Stimulated activated naive CD8-positive, alpha-beta T cell treated with anti-CD3 and anti-CD28 coated beads, Interleukin-15, amount 100 ng/mL, for 72 hours (primary cell): ENCODE data around the gene BCAP29.
"Not testable (repeated sequence)": the region's sequence is repeated elsewhere in the genome, so short reads cannot be mapped to it uniquely, and the experiment has no call there.

ENCODE experiments used
- ATAC-seq: fragments of 150-1000 bp; cut with Tn5 transposase; 2 replicates; pipeline ENCODE4 v1.10.0; 2021; ENCODE audit warnings: mild to moderate bottlenecking, moderate library complexity
- DNase-seq, 2 donors: peaks; one replicate each; pipeline ENCODE4 v3.0.0; 2021 to 2022
- H3K27ac Mint-ChIP-seq, 2 donors: one replicate each; pipeline ENCODE4 v1.8.0; 2022; ENCODE audit warnings: mild to moderate bottlenecking in 2 of 2, mixed read lengths in 2 of 2, moderate library complexity in 2 of 2
- H3K27me3 Mint-ChIP-seq: one replicate; pipeline ENCODE4 v1.8.0; 2022; ENCODE audit warnings: mixed read lengths
- H3K4me1 Mint-ChIP-seq: one replicate; pipeline ENCODE4 v1.8.0; 2022; ENCODE audit warnings: mild to moderate bottlenecking, mixed read lengths
- H3K4me3 Mint-ChIP-seq, 2 donors: one replicate each; pipeline ENCODE4 v1.8.0; 2022; ENCODE audit warnings: mild to moderate bottlenecking in 2 of 2, mixed read lengths in 2 of 2, moderate library complexity in 1 of 2
- H3K9me3 Mint-ChIP-seq, 2 donors: one replicate each; pipeline ENCODE4 v1.8.0; 2022; ENCODE audit warnings: mixed read lengths in 2 of 2

The BCAP29 gene

GRCh38 chr7:107631588-107632491 is 51.8 kb downstream of the BCAP29 start:
- Mint-ChIP-seq H3K27ac (no peak overlapping the region), H3K9me3 (no peaks in the 10 kb centered on the region), H3K4me3 (no peak overlapping the region), H3K27me3 (peaks cover 8% of the 10 kb centered on the region), H3K4me1 (peaks cover 17% of the 10 kb centered on the region)
- DNase-seq (no peak), ATAC-seq (no peak)

GRCh38 chr7:107632492-107632865 is 52.4 kb downstream of the BCAP29 start:
- no peak overlapping the region for H3K4me3 Mint-ChIP-seq
- H3K27me3 Mint-ChIP-seq: peaks cover 8% of the 10 kb centered on the region
- no peak overlapping the region for H3K27ac Mint-ChIP-seq
- no peak for ATAC-seq
- H3K9me3 Mint-ChIP-seq: no peaks in the 10 kb centered on the region
- DNase-seq: no peak
- peaks cover 17% of the 10 kb centered on the region for H3K4me1 Mint-ChIP-seq

- DNase-seq (no peak), ATAC-seq (no peak)
- Mint-ChIP-seq H3K4me3 (no peak overlapping the region), H3K27me3 (peaks cover 40% of the 10 kb centered on the region), H3K27ac (peak overlapping the region in 1 of 2 donors; percentile 92), H3K4me1 (peaks cover 20% of the 10 kb centered on the region), H3K9me3 (peaks cover 5 to 10% of the 10 kb centered on the region in 2 donors)
These were observed 58.5 kb downstream of the BCAP29 start for GRCh38 chr7:107638594-107638993.

DNA sequence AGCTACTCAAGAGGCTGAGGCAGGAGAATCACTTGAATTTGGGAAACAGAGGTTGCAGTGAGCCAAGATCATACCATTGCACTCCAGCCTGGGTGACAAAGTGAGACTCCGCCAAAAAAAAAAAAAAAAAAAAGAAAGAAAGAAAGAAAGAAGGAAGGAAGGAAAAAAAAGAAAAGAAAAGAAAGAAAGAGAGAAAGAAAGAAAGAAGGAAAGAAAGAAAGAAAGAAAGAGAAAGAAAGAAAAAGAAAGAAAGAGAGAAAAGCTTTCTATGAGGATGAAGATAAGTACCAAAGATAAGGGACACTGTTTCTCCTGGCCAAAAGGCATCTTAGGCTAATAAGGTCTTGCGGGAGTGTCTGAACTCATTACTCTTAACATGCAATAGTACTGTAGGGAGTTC is 59.0 kb downstream of the BCAP29 start:
- DNase-seq, ATAC-seq, H3K4me3 Mint-ChIP-seq, H3K9me3 Mint-ChIP-seq, H3K27ac Mint-ChIP-seq: not testable (repeated sequence)
- Mint-ChIP-seq H3K4me1 (peaks cover 21% of the 10 kb centered on the region), H3K27me3 (peaks cover 37% of the 10 kb centered on the region)

DNA sequence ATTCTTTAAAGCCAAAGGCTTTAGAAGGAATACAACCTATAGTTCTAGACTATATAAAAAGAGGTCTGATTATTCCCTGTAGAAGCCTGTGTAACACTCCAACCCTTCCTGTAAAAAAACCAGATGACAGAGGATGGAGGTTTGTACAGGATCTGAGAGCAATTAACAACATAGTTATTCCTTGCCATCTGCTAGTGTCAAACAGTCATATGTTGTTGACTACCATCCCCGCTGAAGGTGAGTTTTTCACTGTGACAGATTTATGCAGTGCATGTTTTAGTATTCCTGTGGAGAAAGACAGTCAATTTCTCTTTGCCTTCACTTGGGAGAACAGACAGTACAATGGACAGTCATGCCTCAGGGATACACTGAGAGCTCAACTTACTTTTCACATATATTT is 61.6 kb downstream of the BCAP29 start:
- no peak overlapping the region for H3K4me3 Mint-ChIP-seq
- ATAC-seq: no peak
- peaks cover 48% of the 10 kb centered on the region for H3K27me3 Mint-ChIP-seq
- DNase-seq: no peak
- peaks cover 11 to 17% of the 10 kb centered on the region in 2 donors for H3K9me3 Mint-ChIP-seq
- H3K27ac Mint-ChIP-seq: no peak overlapping the region
- peaks cover 25% of the 10 kb centered on the region for H3K4me1 Mint-ChIP-seq

DNA sequence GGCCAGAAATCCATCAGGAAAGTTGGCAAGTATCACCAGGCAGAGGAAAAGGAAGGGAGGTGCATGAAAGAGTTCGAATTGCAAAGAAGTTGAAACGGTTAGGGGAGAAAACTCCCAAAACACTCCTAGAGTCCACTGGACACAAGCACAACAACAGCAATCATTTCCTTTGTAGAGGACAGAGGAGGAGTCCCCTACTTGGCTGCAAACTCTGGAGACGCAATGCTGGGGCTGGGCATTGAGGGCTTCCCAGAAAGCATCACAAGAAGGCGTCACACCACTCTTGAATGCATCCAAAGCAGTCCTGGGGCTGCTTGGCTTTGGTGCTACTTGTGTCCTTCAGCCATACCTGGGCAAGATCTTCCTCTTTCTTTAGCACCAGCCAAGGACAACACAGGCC is 62.5 kb downstream of the BCAP29 start:
- ATAC-seq (no peak), DNase-seq (no peak)
- Mint-ChIP-seq H3K9me3 (peaks cover 11 to 17% of the 10 kb centered on the region in 2 donors), H3K27ac (no peak overlapping the region), H3K4me3 (no peak overlapping the region), H3K4me1 (peaks cover 25% of the 10 kb centered on the region), H3K27me3 (peaks cover 48% of the 10 kb centered on the region)

DNA sequence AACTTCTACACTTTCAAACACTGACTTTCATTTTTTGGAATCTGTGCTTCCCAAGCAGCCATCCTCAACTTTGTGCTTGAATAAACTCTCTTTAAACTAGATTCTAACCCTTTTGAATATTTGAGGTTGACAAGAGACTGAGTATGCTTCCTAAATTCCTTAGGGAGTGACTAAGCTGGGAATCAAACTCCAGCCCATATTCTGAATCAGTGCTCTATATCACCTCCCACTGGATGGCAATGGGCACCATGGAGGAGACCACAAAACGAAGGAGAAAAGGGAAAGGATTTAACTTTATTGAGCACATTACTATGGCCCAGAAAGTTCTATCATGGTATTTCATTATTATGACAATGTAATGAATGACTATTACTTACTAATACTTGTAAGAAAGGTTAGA is 63.4 kb downstream of the BCAP29 start:
- peaks cover 6 to 8% of the 10 kb centered on the region in 2 donors for H3K9me3 Mint-ChIP-seq
- H3K4me1 Mint-ChIP-seq: peaks cover 20% of the 10 kb centered on the region
- H3K27ac Mint-ChIP-seq: no peak overlapping the region
- ATAC-seq: no peak
- peaks cover 48% of the 10 kb centered on the region for H3K27me3 Mint-ChIP-seq
- DNase-seq: no peak
- H3K4me3 Mint-ChIP-seq: no peak overlapping the region

DNA sequence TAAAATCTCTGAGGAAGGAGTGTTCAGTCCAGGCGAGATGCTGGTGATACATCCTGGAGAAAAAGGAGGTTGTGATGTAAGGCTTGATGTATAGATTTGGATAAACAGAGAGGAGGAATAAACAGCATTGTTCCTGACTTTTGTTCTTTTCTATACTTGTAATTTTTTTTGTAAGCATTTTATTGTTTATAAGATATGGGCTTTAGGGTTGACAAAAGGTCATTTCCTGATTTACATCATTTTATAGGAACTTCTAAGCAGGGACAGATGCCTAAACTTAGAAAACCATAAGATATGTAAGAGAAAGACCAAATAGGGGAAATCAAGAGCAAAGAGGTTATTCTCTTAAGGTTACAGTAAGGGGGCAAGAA is 63.9 kb downstream of the BCAP29 start:
- ATAC-seq (no peak), DNase-seq (no peak)
- peak overlapping the region in 1 of 2 donors; percentile 44 for H3K27ac Mint-ChIP-seq
- peaks cover 48% of the 10 kb centered on the region for H3K27me3 Mint-ChIP-seq
- peaks cover 15% of the 10 kb centered on the region for H3K4me1 Mint-ChIP-seq
- H3K9me3 Mint-ChIP-seq: peaks cover 6 to 7% of the 10 kb centered on the region in 2 donors
- H3K4me3 Mint-ChIP-seq: peak overlapping the region in 1 of 2 donors; percentile 47

DNA sequence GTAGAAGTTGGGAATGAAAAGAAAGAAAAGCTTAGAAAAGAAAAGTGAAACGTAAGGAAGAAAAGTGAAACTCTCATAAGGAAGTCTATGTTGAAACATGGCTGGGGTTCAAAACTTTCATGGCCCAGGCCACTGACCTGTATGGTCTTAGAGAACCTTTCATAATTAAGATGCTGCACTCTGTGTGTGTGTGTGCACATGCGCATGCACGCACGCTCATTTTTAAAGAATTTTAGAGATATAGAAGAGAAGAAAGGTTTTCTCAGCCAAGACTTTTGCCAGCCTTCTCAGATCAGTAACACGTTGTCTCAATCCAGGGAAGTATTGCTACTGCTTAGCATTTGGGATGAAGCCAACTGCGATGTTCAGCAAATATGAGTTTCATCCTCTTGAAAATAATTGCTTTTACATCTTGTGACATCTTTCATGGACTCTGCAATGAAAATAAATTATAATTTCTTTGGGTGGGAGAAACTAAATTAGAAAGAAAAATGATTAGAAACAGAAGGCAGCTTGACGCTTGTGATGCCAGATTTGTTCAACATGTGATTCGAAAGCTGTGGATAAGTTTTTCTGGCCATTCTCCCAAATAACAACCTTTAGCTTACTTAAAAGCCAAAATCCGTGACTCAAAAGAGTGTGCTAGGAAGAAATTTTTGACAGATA is 64.4 kb downstream of the BCAP29 start:
- peak overlapping the region in 1 of 2 donors; percentile 47 for H3K4me3 Mint-ChIP-seq
- peaks cover 48% of the 10 kb centered on the region for H3K27me3 Mint-ChIP-seq
- peaks cover 10% of the 10 kb centered on the region for H3K4me1 Mint-ChIP-seq
- no peak for ATAC-seq
- no peak for DNase-seq
- H3K9me3 Mint-ChIP-seq: peaks cover 6 to 10% of the 10 kb centered on the region in 2 donors
- no peak overlapping the region for H3K27ac Mint-ChIP-seq

DNA sequence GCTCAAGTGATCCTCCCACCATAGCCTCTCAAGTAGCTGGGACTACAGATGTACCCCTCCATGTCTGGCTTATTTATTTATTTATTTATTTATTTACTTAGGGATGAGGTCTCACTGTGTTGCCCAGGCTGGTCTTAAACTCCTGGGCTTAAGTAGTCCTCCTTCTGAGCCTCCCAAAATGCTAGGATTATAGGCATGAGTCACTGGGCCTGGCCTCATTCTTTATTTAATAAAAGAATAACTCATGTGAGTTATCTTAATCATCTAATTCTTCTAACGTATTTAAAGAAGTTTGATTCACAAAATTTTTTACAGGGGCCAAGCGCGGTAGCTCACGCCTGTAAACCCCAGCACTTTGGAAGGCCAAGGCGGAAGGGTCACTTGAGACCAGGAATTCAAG is 72.6 kb downstream of the BCAP29 start:
- DNase-seq (no peak), ATAC-seq (no peak)
- Mint-ChIP-seq H3K27ac (no peak overlapping the region), H3K9me3 (peaks cover 0 to 7% of the 10 kb centered on the region in 2 donors), H3K4me1 (peaks cover 13% of the 10 kb centered on the region), H3K4me3 (no peak overlapping the region), H3K27me3 (peaks cover 48% of the 10 kb centered on the region)

DNA sequence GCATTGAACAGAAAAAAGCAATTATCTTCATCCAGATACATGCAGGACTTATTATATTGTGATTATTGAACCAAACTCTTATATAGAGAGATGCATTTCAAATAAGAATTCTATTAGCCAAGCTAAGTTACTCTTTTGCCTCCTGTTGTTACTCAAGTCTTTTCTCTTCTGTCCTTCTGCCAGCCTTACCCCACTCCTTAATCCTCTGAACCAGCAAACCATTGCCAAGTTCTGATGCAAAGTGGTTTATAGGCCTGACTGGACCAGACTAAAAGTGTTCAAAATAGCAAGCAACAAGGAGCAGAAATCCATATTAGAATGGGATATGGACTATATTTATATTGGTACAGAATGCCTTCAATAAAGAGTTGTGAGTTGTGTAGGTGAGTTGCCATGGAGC is 78.4 kb downstream of the BCAP29 start:
- Mint-ChIP-seq H3K4me1 (peaks cover 52% of the 10 kb centered on the region), H3K27ac (no peak overlapping the region), H3K4me3 (no peak overlapping the region), H3K27me3 (peaks cover 61% of the 10 kb centered on the region), H3K9me3 (no peaks in the 10 kb centered on the region)
- DNase-seq: no peak
- ATAC-seq: no peak

DNA sequence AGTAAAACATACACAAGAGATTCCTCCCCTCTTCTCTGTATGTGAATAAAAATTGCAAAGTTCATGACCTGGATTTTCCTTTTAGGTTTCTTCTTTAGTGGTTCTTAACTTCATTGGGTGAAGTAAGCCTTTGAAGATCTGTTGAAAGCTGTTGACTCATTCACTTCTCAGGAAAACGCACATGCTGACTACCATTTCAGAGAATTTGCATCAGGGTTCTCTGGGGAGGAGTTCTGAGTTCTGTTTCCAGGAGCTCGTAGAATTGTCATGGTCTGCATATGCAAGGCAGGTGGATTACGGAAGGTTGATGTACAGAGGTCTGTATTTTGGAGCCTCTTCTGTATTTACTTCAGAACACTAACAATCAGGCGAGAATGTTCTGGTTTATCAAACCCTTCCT is 79.6 kb downstream of the BCAP29 start:
- peak; percentile 54 to 71 for DNase-seq

GRCh38 chr7:107660381-107661080 is 80.5 kb downstream of the BCAP29 start, which contains the start of gene SLC26A4:
SLC26A4 (plus strand) TSS chr7:107660828; CDS start chr7:107661642, 814 bp downstream.
- ATAC-seq: peak; percentile 74
- Mint-ChIP-seq H3K27ac (peak within 1 kb of the TSS; percentile 90 to 92), H3K9me3 (no peaks in the 10 kb centered on the region), H3K4me3 (peak within 1 kb of the TSS; percentile 65 to 94), H3K27me3 (peaks cover 54% of the 10 kb centered on the region), H3K4me1 (peaks cover 40% of the 10 kb centered on the region)
- DNase-seq: peak; percentile 56 to 63

More for the DNA sequence above, 79.6 kb downstream of the BCAP29 start:
- peaks cover 49% of the 10 kb centered on the region for H3K4me1 Mint-ChIP-seq
- ATAC-seq: peak; percentile 83
- peaks cover 61% of the 10 kb centered on the region for H3K27me3 Mint-ChIP-seq
- peak overlapping the region; percentile 65 to 94 for H3K4me3 Mint-ChIP-seq
- no peaks in the 10 kb centered on the region for H3K9me3 Mint-ChIP-seq
- H3K27ac Mint-ChIP-seq: peak overlapping the region; percentile 90 to 92

- Mint-ChIP-seq H3K27me3 (peaks cover 48% of the 10 kb centered on the region), H3K9me3 (no peaks in the 10 kb centered on the region), H3K4me3 (peak overlapping the region; percentile 65 to 94), H3K27ac (no peak overlapping the region), H3K4me1 (peaks cover 40% of the 10 kb centered on the region)
- ATAC-seq (peak; percentile 64), DNase-seq (peak; percentile 61 to 62)
These were observed 81.2 kb downstream of the BCAP29 start for GRCh38 chr7:107661081-107661864.

- Mint-ChIP-seq H3K4me1 (peaks cover 40% of the 10 kb centered on the region), H3K27me3 (peaks cover 41% of the 10 kb centered on the region), H3K9me3 (no peaks in the 10 kb centered on the region), H3K27ac (no peak overlapping the region), H3K4me3 (peak overlapping the region; percentile 65 to 94)
- ATAC-seq (no peak), DNase-seq (no peak)
These were observed 81.9 kb downstream of the BCAP29 start for GRCh38 chr7:107661865-107662379.
